Measurements from ENCODE around the gene SRPK2. TPM values are rescaled to one million over a fixed set of nuclear protein-coding genes. Genes with fewer than 3 reads are reported as not detected.

The SRPK2 gene
- total RNA-seq, 2 donors from 2014 or later = 26.5 to 31.1 TPM

DNA sequence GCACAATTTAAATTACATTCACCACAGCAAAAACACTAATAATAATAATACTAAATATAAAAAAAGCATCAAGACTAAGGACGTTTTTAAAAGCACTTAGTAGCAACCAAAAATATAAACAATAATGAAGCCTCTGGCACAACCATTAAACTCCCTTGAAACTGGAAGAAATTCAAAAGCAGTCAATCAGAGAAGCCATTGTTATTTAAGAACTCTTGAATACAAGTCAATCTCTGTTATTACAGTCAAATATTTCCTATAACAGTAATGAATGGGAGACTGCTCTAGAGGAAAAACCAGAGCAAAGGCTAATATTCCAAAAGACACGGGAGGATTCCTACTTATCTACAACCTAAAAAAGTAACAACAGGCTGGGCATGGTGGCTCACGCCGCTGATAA, 210.5 kb downstream of the SRPK2 start:
- DNase-seq (ENCODE audit: low spot score) = no peak
- TF ChIP-seq, protein P1, sequence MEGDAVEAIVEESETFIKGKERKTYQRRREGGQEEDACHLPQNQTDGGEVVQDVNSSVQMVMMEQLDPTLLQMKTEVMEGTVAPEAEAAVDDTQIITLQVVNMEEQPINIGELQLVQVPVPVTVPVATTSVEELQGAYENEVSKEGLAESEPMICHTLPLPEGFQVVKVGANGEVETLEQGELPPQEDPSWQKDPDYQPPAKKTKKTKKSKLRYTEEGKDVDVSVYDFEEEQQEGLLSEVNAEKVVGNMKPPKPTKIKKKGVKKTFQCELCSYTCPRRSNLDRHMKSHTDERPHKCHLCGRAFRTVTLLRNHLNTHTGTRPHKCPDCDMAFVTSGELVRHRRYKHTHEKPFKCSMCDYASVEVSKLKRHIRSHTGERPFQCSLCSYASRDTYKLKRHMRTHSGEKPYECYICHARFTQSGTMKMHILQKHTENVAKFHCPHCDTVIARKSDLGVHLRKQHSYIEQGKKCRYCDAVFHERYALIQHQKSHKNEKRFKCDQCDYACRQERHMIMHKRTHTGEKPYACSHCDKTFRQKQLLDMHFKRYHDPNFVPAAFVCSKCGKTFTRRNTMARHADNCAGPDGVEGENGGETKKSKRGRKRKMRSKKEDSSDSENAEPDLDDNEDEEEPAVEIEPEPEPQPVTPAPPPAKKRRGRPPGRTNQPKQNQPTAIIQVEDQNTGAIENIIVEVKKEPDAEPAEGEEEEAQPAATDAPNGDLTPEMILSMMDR (IDR thresholded peaks at IDR 0.05) = no peak
- Histone ChIP-seq H3K4me3 (no peak overlapping the region), H3K4me1 (ENCODE audit: control insufficient read depth in 1 of 2, low read depth in 2 of 2) (peaks cover 0 to 18% of the 10 kb centered on the region in 2 donors), H3K27ac (no peak overlapping the region), H3K36me3 (no peaks in the 10 kb centered on the region), H3K9me3 (peaks cover 5% of the 10 kb centered on the region), H3K27me3 (replicated peaks; ENCODE audit: insufficient read depth) (no peaks in the 10 kb centered on the region)
- ATAC-seq (ENCODE audit: insufficient number of reproducible peaks, low FRiP score, low read depth) = no peak

DNA sequence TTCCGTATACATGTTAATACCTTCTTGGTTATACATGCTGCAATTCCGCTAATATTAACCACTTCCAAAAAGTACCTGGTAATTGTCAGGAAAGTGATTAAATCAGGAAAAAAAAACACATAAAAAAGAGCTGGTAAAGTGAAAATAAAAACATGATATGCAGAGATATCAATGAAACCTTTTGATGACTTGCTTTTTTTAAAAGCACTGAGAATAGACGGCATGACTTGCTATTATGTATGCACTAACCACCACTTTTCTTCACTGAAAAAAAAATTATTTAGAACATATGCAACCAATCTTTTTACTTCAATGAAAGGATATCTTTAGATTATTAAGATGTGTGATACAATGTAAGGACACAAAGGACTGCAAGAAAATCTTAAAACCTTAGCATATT, 211.7 kb downstream of the SRPK2 start:
- TF ChIP-seq, protein P1 (IDR thresholded peaks at IDR 0.05) = no peak
- Histone ChIP-seq H3K36me3 (no peaks in the 10 kb centered on the region), H3K27me3 (replicated peaks; ENCODE audit: insufficient read depth) (no peaks in the 10 kb centered on the region), H3K4me3 (no peak overlapping the region), H3K9me3 (peaks cover 5% of the 10 kb centered on the region), H3K27ac (no peak overlapping the region), H3K4me1 (ENCODE audit: control insufficient read depth in 1 of 2, low read depth in 2 of 2) (peaks cover 0 to 20% of the 10 kb centered on the region in 2 donors)
- ATAC-seq (ENCODE audit: insufficient number of reproducible peaks, low FRiP score, low read depth) = no peak
- DNase-seq (ENCODE audit: low spot score) = no peak

DNA sequence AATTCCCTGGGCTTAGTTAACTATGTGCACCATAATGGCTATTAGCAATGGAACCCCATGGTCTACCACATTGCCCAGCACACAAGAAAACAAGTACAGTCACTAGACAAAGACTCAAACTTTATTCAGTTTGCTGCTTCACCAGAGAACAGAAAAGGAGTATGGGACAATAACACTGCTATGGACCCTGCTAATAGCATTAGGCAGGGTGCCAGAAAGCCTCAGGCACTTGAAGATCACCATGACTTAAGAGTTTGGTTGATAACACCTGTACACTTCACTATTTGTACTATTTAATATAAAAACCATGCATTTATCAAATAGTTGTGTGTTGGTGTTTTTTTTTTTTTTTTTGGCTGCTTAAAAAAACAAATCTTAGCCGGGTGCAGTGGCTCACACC, 215.1 kb downstream of the SRPK2 start:
- H3K4me3 ChIP-seq = no peak overlapping the region
- no peaks in the 10 kb centered on the region for H3K36me3 ChIP-seq
- H3K27ac ChIP-seq = no peak overlapping the region
- ATAC-seq (ENCODE audit: insufficient number of reproducible peaks, low FRiP score, low read depth) (no peak), DNase-seq (ENCODE audit: low spot score) (no peak)
- H3K4me1 ChIP-seq (ENCODE audit: control insufficient read depth in 1 of 2, low read depth in 2 of 2) = peaks cover 0 to 20% of the 10 kb centered on the region in 2 donors
- no peaks in the 10 kb centered on the region for H3K9me3 ChIP-seq
- TF ChIP-seq, protein P1 (IDR thresholded peaks at IDR 0.05) = no peak
- no peaks in the 10 kb centered on the region for H3K27me3 ChIP-seq (replicated peaks; ENCODE audit: insufficient read depth)

DNA sequence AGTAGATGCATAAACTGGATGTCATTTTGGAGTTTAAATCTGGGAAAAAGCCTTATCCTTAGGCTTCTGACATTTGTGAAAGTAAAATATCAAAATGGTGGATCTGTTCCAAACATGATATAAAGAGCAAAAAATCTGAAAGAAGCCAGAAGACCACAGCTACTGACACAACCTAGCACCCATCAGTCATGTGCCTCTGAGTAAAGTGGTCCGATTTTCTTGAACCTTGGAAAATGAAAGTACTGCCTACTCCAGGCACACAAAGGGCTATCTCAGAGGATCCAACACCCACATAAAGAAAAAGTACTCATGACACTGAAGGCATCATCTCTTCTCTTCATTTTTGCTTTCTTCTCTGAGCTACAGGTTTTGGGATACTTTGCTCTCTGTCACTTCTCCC, 224.0 kb downstream of the SRPK2 start:
- H3K4me1 ChIP-seq (ENCODE audit: control insufficient read depth in 1 of 2, low read depth in 2 of 2) = no peaks in the 10 kb centered on the region
- ATAC-seq (ENCODE audit: insufficient number of reproducible peaks, low FRiP score, low read depth) (no peak), DNase-seq (ENCODE audit: low spot score) (no peak)
- peaks cover 14% of the 10 kb centered on the region for H3K36me3 ChIP-seq
- TF ChIP-seq, protein P1 (IDR thresholded peaks at IDR 0.05) = no peak
- no peak overlapping the region for H3K4me3 ChIP-seq
- no peak overlapping the region for H3K27ac ChIP-seq
- H3K9me3 ChIP-seq = no peaks in the 10 kb centered on the region
- no peaks in the 10 kb centered on the region for H3K27me3 ChIP-seq (replicated peaks; ENCODE audit: insufficient read depth)

DNA sequence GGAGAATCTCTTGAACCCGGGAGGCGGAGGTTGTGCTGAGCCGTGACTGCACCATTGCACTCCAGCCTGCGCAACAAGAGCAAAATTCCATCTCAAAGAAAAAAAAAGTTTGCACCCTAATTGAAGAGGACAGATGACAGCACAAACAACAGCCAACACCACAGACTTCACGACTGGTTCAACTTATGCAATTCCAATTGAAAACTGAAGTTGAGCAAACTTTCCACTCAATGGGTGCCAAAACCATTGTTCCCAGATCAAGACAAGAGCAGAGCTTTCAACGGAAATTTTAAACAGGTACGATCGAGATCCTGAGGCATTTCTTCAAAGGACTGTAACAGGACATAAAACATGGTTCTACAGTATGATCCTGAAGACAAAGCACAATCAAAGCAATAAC, 225.0 kb downstream of the SRPK2 start:
- no peak overlapping the region for H3K4me3 ChIP-seq
- peaks cover 14% of the 10 kb centered on the region for H3K36me3 ChIP-seq
- DNase-seq (ENCODE audit: low spot score) = no peak
- no peak overlapping the region for H3K27ac ChIP-seq
- no peaks in the 10 kb centered on the region for H3K9me3 ChIP-seq
- H3K27me3 ChIP-seq (replicated peaks; ENCODE audit: insufficient read depth) = no peaks in the 10 kb centered on the region
- TF ChIP-seq, protein P1 (IDR thresholded peaks at IDR 0.05) = no peak
- H3K4me1 ChIP-seq (ENCODE audit: control insufficient read depth in 1 of 2, low read depth in 2 of 2) = no peaks in the 10 kb centered on the region
- ATAC-seq (ENCODE audit: insufficient number of reproducible peaks, low FRiP score, low read depth) = no peak

Data from thoracic aorta (tissue), 2 donors.